Ovary (tissue), 3 donors: ENCODE measurements around the gene TTC28.

Experiments used
- CTCF ChIP-seq, 3 donors: fragments of 450-650 bp in 2 of 3; fragments of 200-600 bp in 1 of 3; IDR thresholded peaks; one replicate each; pipeline versions ENCODE4 v1.5.1 to v1.8.0; 2016 to 2022; ENCODE audit warnings: antibody characterized with exemption in 3 of 3, mild to moderate bottlenecking in 1 of 3
- EP300 ChIP-seq: sonication (generic); formaldehyde crosslinking; IDR thresholded peaks from one replicate; pipeline ENCODE4 v1.6.1; 2017; ENCODE audit warnings: antibody characterized with exemption
- POLR2A ChIP-seq: fragments of 450-650 bp; IDR thresholded peaks from one replicate; pipeline ENCODE4 v1.6.1; 2017; ENCODE audit warnings: antibody characterized with exemption, mild to moderate bottlenecking, moderate library complexity
- donor health status: DM: no; HTN: no; CAD: no.

GRCh38 chr22:28568099-28568498 is 111.5 kb downstream of the TTC28 start:
- TF ChIP-seq CTCF (IDR thresholded peaks at IDR 0.05) (no peak), EP300 (no peak), POLR2A (no peak)
